Measurements from ENCODE around the gene NLRP14. TPM values are rescaled to one million over a fixed set of nuclear protein-coding genes. Genes with fewer than 3 reads are reported as not detected.

Gene NLRP14
- total RNA-seq, 1 experiment from 2014 or later, result 0.08 TPM

DNA sequence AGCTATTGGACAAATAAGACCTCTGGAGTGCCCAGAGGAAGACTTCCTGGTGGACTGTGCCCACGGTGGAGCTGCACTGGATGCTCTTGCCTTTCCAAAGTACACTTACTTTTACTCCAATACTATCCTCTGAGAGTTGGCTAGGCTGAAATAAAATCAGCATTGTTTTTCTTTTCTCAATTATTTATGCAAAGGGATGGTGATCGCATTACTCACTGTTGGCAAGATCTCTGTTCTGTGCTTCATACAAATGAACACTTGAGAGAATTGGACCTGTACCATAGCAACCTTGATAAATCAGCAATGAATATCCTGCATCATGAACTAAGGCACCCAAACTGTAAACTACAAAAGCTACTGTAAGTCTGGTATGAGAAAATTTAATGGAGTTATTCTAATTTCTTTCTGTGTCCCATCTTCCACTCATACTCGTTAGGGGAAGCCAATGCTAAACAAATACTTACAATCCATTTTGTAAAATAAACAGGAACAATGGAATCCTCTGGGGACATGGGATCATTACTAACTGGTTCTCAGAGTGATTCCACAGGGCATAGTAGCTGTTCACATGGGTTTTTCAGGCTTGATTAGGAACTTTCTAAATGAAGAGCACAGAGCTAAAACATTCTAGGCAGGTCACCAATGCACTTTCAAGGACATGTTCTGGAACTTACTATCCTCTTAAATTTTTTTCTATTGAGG lies 26.3 kb downstream of the NLRP14 start:
- in situ Hi-C loops (cut with HindIII; ENCODE audit: low pct_unique_long_range_greater_than_20kb, low sequenced_read_pairs), result no loop called here
- no peak for DNase-seq (ENCODE audit: low read depth, low spot score)

DNA sequence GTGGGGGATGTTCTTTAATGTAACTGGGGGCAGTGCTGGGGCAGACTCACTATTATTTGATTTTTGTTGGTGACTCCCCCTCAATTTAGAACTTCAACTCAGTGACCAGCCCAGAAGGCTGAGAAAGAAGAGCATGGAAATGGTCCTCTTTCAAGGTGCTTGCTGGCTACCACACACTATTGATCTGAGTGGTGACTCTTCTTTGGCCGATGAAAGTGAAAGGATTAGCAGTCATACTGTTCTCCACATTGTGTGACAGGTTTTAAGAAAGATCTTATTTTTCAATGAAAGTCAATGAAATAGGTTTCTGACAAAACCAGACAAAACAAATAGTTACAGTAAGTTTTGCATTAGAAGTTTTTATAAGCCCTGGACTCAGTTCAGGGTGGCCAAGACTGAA lies 29.9 kb downstream of the NLRP14 start:
- no peak for DNase-seq (ENCODE audit: low read depth, low spot score)
- in situ Hi-C loops (cut with HindIII; ENCODE audit: low pct_unique_long_range_greater_than_20kb, low sequenced_read_pairs), result no loop called here

DNA sequence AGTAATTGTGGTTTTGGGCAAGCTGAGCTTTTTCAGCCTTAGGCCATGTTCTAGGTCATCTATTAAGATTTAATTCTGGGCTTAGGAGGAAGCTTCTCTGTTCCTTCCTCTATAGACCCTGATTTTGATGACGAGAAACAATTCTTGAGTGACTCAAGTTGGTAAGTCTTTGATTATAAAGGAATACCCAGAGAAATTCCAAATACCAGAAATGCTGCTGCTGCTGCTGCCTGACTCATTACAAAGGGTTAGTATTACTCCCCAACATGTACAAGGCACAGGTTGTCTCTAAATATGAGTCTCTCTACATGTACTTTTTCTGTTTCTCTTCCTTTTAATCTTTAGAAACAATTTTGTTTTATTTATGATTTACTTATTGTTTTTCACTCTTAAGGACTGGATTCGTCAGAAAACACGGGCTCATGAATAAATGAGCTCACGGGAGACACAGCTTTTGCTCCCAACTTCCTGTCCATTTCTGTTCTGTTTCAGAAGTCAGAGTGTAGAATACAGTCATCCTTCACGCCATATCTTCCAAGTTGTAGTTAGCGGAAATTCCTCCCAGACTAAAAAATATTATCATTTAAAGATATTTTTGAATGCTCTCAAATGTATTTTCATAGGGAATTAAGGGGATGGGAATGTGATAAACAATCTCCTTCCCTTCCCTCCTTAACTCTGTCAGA lies 36.7 kb downstream of the NLRP14 start:
- no peak for DNase-seq (ENCODE audit: low read depth, low spot score)
- in situ Hi-C loops (cut with HindIII; ENCODE audit: low pct_unique_long_range_greater_than_20kb, low sequenced_read_pairs), result no loop called here

DNA sequence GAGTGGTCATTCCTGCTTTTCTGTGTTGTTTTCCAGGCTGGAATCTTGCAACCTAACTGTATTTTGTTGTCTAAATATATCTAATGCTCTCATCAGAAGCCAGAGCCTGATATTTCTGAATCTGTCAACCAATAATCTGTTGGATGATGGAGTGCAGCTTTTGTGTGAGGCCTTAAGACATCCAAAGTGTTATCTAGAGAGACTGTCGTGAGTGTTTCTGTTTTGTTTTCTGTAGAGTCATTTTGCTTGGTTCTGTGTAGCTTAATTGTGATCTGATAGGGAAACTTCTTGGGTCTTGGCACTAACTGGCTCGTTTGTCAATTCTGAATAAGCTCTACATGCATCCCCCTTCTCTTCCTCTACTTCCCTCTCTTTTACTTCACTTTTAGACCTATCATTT lies 37.4 kb downstream of the NLRP14 start:
- in situ Hi-C loops (cut with HindIII; ENCODE audit: low pct_unique_long_range_greater_than_20kb, low sequenced_read_pairs), result no loop called here
- DNase-seq (ENCODE audit: low read depth, low spot score), result no peak

DNA sequence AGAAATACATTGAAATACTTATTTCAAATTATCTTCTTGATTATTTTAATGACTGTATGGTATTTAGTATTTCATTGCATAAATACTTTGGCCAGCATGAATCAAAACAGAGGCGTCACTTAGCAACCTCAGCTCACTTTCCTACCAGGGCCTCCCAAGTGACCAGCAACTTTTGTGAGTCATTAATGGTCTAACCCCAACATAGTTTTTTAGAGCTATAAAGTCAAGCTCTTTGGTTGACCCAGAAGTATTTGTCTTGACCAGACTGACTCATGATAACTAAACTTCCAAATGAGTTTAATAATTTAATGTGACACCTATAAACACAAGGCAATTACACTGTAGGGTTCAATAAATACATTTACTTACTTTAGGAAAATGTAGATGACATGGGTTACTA lies 40.6 kb downstream of the NLRP14 start:
- no peak for DNase-seq (ENCODE audit: low read depth, low spot score)
- in situ Hi-C loops (cut with HindIII; ENCODE audit: low pct_unique_long_range_greater_than_20kb, low sequenced_read_pairs), result no loop called here

DNA sequence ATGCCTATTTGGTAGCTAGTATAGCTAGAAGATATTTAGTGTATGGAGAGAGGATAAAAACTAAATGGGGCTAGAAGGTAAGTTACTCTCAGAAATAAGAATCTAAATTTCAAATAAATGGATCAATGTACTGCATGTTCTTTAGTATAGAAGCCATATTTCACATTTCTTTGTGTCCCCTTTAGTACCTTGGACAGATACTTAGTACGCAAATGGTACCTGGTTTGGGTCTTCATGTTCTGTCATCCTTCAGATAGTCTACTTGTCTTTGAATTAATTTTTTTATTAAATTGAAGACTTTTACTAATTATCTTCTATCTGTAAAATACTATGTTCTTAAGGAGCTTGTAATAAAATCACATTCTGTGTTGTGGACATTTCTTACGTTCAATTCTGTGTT lies 42.3 kb downstream of the NLRP14 start:
- no peak for DNase-seq (ENCODE audit: low read depth, low spot score)
- in situ Hi-C loops (cut with HindIII; ENCODE audit: low pct_unique_long_range_greater_than_20kb, low sequenced_read_pairs), result no loop called here

DNA sequence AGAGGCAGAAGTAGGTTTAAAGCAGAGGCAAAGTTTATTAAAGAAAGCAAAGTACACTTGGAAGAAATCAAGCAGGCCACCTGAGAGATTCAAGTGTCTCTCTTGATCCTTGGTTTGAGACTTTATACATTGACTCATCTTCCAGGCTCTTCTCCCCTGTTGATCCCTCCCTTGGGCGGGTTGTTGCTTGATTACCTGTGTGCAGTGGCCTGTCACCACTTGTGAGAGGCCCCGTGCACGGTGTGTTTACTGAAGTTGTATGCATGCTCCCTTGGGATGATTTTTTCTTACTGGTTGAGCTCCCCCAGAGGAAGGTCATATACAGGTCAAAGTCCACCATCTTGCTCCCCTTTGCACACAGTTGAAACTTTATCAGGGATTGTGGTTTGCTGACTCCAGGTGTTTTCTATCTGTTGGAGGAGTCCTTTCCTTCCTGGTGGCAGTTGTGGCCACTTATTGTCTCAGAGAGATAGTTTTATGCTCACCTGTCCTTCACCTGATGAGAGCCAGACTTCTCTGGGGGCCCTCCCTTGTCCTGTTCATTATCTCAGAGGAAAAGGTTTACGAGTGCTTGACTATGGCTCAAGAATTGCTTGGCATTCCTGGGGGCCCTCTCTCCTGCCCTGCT lies 52.2 kb downstream of the NLRP14 start:
- in situ Hi-C loops (cut with HindIII; ENCODE audit: low pct_unique_long_range_greater_than_20kb, low sequenced_read_pairs), result no loop called here
- DNase-seq (ENCODE audit: low read depth, low spot score), result no peak

DNA sequence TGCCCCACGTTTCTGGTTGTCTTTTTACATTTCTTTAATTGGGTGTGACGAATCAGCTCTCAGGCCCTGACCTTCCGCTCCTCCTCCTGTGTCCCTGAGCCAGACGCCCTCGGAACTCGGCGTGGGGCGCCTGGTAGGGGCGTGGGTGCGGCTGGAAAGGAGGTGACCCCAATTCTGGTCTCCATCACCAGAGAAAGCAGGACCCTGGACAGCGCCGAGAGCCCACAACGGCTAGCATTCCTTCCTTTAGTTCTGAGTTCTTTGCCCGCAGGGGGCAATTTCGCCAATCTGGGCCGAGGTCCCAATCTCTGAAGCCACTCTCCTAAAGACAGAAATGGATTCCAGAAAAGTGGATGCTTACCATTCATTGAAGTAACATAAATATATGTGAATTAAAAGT lies 56.8 kb downstream of the NLRP14 start:
- no peak for DNase-seq (ENCODE audit: low read depth, low spot score)
- in situ Hi-C loops (cut with HindIII; ENCODE audit: low pct_unique_long_range_greater_than_20kb, low sequenced_read_pairs), result no loop called here

DNA sequence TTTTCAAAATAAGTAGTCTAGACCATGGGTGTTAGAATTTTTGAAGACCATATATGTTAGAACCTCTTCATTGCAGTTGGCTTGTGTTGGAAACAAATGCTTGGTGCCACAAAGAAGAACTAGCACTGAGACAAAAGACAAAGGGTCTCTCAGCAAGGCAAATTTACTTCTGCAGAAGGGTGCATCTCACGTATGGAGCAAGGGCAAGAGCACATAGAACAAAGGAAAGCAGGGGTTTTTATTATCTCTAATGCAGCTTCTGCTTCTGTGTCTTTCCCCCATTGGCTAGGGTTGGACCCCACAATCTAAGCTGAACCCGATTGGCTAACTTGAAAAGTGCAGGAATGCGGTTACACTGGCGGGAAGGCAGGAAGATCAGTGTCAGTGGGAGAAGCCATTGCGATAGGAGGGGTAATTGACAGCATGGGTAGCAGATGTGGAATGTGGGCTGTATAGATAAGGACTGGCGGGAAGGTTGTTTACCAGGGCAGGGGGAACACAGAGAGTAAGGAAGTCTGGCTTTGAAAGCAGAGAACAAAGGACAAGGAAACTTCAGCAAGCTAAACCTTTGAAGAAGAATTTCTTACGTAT lies 59.4 kb downstream of the NLRP14 start:
- DNase-seq (ENCODE audit: low read depth, low spot score), result no peak
- in situ Hi-C loops (cut with HindIII; ENCODE audit: low pct_unique_long_range_greater_than_20kb, low sequenced_read_pairs), result no loop called here

DNA sequence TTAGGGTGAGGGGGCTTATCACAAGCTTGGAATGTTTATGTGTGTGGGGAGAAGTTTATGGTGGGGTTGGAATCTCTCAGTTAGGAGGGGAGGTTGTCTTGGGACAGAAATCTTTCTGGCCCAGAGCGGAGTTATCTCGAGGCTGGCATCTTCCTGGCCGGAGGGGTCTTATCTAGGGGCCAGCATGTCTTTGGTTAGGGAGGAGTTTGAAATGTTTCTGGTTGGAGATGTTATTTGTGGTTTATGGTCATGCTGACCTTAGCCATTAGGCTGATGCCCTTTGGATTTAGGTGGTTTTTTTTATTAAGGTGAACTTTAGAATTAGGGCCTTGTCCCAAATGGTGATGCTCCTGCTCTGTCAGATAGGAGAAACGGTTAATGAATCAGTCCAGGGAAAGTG lies 60.6 kb downstream of the NLRP14 start:
- DNase-seq (ENCODE audit: low read depth, low spot score), result no peak
- in situ Hi-C loops (cut with HindIII; ENCODE audit: low pct_unique_long_range_greater_than_20kb, low sequenced_read_pairs), result no loop called here

DNA sequence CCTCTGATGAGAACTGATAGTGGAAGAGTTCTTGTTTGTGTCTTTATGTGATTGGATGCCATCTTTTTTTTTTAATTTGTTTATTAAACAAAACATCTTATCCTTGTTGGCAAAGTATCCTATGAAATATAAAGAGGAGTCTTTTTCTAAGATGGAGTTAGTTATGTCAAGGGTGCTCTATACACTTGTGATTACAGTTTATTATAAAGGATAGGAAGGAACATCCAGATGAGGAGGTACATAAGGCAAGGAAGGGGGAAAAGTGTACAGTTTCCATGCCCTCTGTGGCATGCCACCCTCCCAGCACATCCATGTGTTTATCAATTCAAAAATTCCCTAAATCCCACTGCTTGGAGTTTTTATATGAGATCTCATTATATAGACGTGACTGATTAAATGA lies 61.2 kb downstream of the NLRP14 start:
- DNase-seq (ENCODE audit: low read depth, low spot score), result no peak
- in situ Hi-C loops (cut with HindIII; ENCODE audit: low pct_unique_long_range_greater_than_20kb, low sequenced_read_pairs), result no loop called here

DNA sequence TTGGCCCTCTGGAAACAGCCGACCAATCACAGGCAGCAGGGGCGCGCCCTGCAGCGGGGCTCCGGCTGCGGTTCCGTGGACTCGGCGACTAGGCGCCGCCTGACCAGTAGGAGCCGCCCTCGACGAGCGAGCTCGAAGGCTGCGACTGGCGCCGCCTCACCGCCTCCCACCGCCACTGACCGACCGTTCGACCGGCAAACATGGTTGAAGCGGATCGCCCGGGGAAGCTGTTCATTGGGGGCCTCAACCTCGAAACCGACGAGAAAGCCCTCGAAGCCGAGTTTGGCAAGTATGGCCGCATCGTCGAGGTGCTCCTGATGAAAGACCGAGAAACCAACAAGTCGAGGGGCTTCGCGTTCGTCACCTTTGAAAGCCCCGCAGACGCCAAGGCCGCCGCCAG lies 68.6 kb downstream of the NLRP14 start, which contains the start of gene RBMXL2:
RBMXL2 (plus strand) TSS at position 78 of the 400 bp plus-strand sequence; CDS start at position 201, 123 bp downstream.
- no peak for DNase-seq (ENCODE audit: low read depth, low spot score)
- in situ Hi-C loops (cut with HindIII; ENCODE audit: low pct_unique_long_range_greater_than_20kb, low sequenced_read_pairs), result no loop called here

DNA sequence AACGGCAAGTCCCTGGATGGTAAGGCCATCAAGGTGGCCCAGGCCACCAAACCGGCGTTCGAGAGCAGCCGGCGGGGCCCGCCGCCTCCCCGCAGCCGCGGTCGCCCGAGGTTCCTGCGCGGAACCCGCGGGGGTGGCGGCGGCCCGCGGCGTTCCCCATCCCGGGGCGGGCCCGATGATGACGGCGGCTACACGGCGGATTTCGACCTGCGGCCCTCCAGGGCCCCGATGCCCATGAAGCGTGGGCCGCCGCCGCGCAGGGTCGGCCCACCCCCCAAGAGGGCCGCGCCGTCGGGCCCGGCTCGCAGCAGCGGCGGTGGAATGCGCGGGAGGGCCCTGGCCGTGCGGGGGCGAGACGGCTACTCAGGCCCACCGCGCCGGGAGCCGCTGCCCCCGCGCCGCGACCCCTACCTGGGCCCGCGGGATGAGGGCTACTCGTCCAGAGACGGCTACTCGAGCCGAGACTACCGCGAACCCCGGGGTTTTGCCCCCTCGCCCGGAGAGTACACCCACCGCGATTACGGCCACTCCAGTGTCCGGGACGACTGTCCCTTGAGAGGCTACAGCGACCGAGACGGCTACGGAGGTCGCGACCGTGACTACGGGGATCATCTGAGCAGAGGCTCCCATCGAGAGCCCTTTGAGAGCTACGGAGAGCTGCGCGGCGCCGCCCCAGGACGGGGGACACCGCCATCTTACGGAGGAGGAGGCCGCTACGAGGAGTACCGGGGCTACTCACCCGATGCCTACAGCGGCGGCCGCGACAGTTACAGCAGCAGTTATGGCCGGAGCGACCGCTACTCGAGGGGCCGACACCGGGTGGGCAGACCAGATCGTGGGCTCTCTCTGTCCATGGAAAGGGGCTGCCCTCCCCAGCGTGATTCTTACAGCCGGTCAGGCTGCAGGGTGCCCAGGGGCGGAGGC lies 69.3 kb downstream of the NLRP14 start:
- in situ Hi-C loops (cut with HindIII; ENCODE audit: low pct_unique_long_range_greater_than_20kb, low sequenced_read_pairs), result no loop called here

DNA sequence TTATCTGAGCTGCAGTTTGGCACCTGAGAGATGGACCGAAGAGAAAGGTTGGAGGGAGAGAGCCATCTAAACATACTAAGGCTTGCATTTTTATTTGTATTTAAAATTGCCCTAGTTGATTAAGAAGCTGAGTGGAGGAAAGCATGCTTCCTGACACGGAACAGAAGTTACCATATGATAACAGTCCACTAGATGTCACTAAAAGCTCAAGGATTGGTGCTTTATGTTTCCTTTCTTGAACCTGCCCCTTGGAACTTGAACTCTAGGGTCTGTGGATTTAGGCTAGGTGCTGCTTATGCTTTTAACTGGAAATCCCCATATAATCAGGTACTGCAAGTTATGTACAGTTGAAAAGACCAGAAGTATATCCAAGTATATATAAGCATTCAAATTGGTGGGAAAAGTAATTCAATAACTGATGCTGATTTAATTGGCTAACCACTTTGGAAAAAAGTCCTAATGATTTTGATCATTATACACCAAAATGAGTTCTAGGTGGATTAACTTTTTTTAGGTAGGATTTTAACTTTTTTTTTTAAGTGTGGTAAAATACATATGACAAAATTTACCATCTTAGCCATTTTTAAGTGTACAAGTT lies 78.1 kb downstream of the NLRP14 start:
- in situ Hi-C loops (cut with HindIII; ENCODE audit: low pct_unique_long_range_greater_than_20kb, low sequenced_read_pairs), result no loop called here

More for the DNA sequence above, 69.3 kb downstream of the NLRP14 start:
- no peak for DNase-seq (ENCODE audit: low read depth, low spot score)

DNA sequence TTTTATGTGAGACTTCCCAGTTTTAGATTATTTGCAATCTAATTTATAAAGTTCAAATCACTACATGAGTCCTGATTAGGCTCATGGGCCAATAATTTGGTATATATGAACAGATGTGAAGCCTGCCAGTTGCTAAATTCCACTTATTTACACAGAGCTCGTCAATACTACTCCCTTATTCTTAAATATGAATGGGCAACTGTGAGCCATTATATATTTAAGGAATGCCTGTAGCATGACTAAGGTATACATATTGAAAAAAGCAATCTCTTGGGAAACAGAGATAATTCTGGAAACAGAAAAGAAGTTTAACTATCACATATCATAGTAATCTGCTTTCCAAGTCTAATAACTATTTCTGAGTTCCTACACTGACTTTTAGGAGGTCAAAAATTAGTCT lies 95.5 kb downstream of the NLRP14 start:
- DNase-seq (ENCODE audit: low read depth, low spot score), result no peak
- in situ Hi-C loops (cut with HindIII; ENCODE audit: low pct_unique_long_range_greater_than_20kb, low sequenced_read_pairs), result no loop called here

More for the DNA sequence above, 78.1 kb downstream of the NLRP14 start:
- peak; percentile 72 for DNase-seq (ENCODE audit: low read depth, low spot score)

DNA sequence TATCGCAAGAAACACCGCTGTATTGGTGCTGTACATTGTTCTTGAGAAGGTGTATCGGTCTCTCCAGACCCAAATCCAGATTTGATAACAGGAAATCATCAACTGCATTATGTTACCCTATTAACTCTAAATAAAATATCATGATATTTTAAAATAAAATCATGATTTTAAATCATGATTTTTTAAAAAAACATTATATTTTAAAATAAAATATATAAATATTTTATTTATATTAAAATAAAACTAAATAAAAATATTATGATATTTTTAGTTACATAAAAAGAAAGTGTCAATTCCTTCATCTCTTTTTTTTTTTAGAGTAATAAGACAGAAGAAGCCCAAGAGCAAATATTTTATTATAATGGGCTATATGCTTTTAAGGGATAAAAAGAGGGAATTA lies 96.1 kb downstream of the NLRP14 start:
- in situ Hi-C loops (cut with HindIII; ENCODE audit: low pct_unique_long_range_greater_than_20kb, low sequenced_read_pairs), result no loop called here
- DNase-seq (ENCODE audit: low read depth, low spot score), result no peak
